Fibroblast of lung (primary cell): ENCODE results near the gene EMSY.

ENCODE experiments used
- EZH2 ChIP-seq: IDR thresholded peaks from 2 replicates; pipeline ENCODE4 v1.5.1; 2012; ENCODE audit warnings: low read length, control low read depth, mild to moderate bottlenecking; ENCODE audit errors: missing control alignments
- TF ChIP-seq, protein P1 (sequence below), 2 donors: IDR thresholded peaks in 1 of 2; conservative IDR thresholded peaks in 1 of 2; 1 replicate in 1 of 2; 2 replicates in 1 of 2; pipeline ENCODE4 v1.5.1; 2011 to 2012; ENCODE audit warnings: low read length in 2 of 2, control low read depth in 1 of 2, inconsistent platforms in 1 of 2, low read depth in 1 of 2, mild to moderate bottlenecking in 1 of 2

DNA sequence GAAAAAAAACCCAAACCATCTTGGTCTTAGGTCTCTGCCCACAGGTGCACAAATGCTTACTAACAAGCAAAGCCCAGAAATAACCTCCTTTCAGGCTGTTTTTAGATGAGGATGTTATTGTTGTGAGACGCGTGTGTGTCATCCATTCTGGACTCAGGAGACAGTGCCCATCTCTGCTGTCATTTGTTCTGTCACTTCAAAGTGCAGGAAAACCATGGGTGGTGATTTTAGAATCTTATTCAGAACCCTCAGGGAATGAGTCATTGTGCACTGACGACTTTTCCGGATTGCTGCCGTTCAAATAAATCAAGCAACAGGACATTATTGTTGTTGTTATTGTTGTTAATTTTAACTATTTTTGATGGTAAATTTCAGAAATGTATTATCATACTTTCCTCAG is 115.4 kb downstream of the EMSY start:
- TF ChIP-seq, protein P1, sequence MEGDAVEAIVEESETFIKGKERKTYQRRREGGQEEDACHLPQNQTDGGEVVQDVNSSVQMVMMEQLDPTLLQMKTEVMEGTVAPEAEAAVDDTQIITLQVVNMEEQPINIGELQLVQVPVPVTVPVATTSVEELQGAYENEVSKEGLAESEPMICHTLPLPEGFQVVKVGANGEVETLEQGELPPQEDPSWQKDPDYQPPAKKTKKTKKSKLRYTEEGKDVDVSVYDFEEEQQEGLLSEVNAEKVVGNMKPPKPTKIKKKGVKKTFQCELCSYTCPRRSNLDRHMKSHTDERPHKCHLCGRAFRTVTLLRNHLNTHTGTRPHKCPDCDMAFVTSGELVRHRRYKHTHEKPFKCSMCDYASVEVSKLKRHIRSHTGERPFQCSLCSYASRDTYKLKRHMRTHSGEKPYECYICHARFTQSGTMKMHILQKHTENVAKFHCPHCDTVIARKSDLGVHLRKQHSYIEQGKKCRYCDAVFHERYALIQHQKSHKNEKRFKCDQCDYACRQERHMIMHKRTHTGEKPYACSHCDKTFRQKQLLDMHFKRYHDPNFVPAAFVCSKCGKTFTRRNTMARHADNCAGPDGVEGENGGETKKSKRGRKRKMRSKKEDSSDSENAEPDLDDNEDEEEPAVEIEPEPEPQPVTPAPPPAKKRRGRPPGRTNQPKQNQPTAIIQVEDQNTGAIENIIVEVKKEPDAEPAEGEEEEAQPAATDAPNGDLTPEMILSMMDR (conservative IDR thresholded peaks at IDR 0.05 in 1 of 2, IDR thresholded peaks at IDR 0.05 in 1 of 2; ENCODE audit: low read depth in 1 of 2, low read length in 2 of 2), result no peak
- TF ChIP-seq EZH2, result no peak
